GM12891 (cell line): ENCODE data around the gene TPM1. TPM values are rescaled to one million over a fixed set of nuclear protein-coding genes. Genes with fewer than 3 reads are reported as not detected.
"Not testable (repeated sequence)": the region's sequence is repeated elsewhere in the genome, so short reads cannot be mapped to it uniquely, and the experiment has no call there.

Experiments used
- DNase-seq: peaks from one replicate; pipeline ENCODE4 v3.0.0; 2011; ENCODE audit warnings: low spot score; ENCODE audit not compliant: insufficient read length
- FAIRE-seq: peaks from 2 replicates; lab custom pipeline; 2011; peaks lifted over from hg19 to GRCh38; lab: Jason Lieb, UNC
- PAX5 ChIP-seq: IDR thresholded peaks from 2 replicates; pipeline ENCODE4 v1.6.1; 2011; ENCODE audit warnings: low read length, moderate library complexity, mild to moderate bottlenecking; ENCODE audit not compliant: insufficient read depth, severe bottlenecking
- POLR2A ChIP-seq: IDR thresholded peaks from 2 replicates; pipeline ENCODE4 v1.6.1; 2011; ENCODE audit warnings: low read depth, low read length, control low read depth
- POLR2AphosphoS5 ChIP-seq: IDR thresholded peaks from 2 replicates; pipeline ENCODE4 v1.6.1; 2011; ENCODE audit warnings: low read depth, low read length, control low read depth
- POU2F2 ChIP-seq: IDR thresholded peaks from 2 replicates; pipeline ENCODE4 v1.6.1; 2011; ENCODE audit warnings: low read depth, mild to moderate bottlenecking, control low read depth, low read length, moderate library complexity
- SPI1 ChIP-seq: IDR thresholded peaks from 2 replicates; pipeline ENCODE4 v1.6.1; 2011; ENCODE audit warnings: low read depth, low read length, control low read depth
- TAF1 ChIP-seq: IDR thresholded peaks from 2 replicates; pipeline ENCODE4 v1.6.1; 2011; ENCODE audit warnings: low read depth, low read length, control low read depth
- polyA plus RNA-seq: library from polyadenylated mRNA; unstranded; fragments of >200 nt; gene quantifications from one replicate; pipeline ENCODE4 v1.2.1, GENCODE V29; 2012; ENCODE audit warnings: low read depth, missing spikeins, inconsistent platforms; ENCODE audit not compliant: missing spikeins

TPM1 gene
- polyA plus RNA-seq = 0.68 TPM

- TF ChIP-seq SPI1 = no peak
- TF ChIP-seq TAF1 = no peak
- TF ChIP-seq POU2F2 = no peak
- FAIRE-seq (no peak), DNase-seq (peak; percentile 32)
Measured at GRCh38 chr15:63041974-63042876, at the start of gene TPM1. TPM1 (plus strand) TSS chr15:63042747; CDS start chr15:63042830, 83 bp downstream.

GRCh38 chr15:62993066-62993465 lies 49.5 kb upstream of the TPM1 start:
- FAIRE-seq = no peak

GRCh38 chr15:62993632-62994031 lies 48.9 kb upstream of the TPM1 start:
- not testable (repeated sequence) for FAIRE-seq, DNase-seq

More at GRCh38 chr15:62993066-62993465, 49.5 kb upstream of the TPM1 start:
- TF ChIP-seq TAF1 = no peak
- no peak for TF ChIP-seq POLR2AphosphoS5
- no peak for TF ChIP-seq SPI1
- TF ChIP-seq POLR2A = no peak
- no peak for TF ChIP-seq PAX5
- TF ChIP-seq POU2F2 = no peak
- no peak for DNase-seq

- TF ChIP-seq PAX5 (no peak), SPI1 (no peak), POU2F2 (no peak), POLR2AphosphoS5 (no peak)
- no peak for DNase-seq
- no peak for FAIRE-seq
Measured at GRCh38 chr15:62994439-62994838, 48.1 kb upstream of the TPM1 start.

- TF ChIP-seq POLR2A = no peak
- no peak for TF ChIP-seq SPI1
- TF ChIP-seq TAF1 = no peak
- TF ChIP-seq POLR2AphosphoS5 = no peak
- no peak for TF ChIP-seq POU2F2
- TF ChIP-seq PAX5 = no peak
- DNase-seq (no peak), FAIRE-seq (no peak)
Measured at GRCh38 chr15:62994975-62995681, 47.4 kb upstream of the TPM1 start.

GRCh38 chr15:62997441-62997840 lies 45.1 kb upstream of the TPM1 start:
- DNase-seq (no peak), FAIRE-seq (no peak)
- TF ChIP-seq POLR2AphosphoS5 (no peak), POLR2A (no peak), PAX5 (no peak), TAF1 (no peak), POU2F2 (no peak), SPI1 (no peak)

- no peak for FAIRE-seq
- TF ChIP-seq POLR2A (no peak), POLR2AphosphoS5 (no peak), PAX5 (no peak), POU2F2 (no peak), SPI1 (no peak), TAF1 (no peak)
- DNase-seq = no peak
Measured at GRCh38 chr15:62998262-62998890, 44.2 kb upstream of the TPM1 start.

- no peak for FAIRE-seq
- TF ChIP-seq POU2F2 (no peak), TAF1 (no peak), POLR2AphosphoS5 (no peak), PAX5 (no peak), SPI1 (no peak)
- no peak for DNase-seq
Measured at GRCh38 chr15:62999178-62999577, 43.4 kb upstream of the TPM1 start.

- FAIRE-seq (no peak), DNase-seq (no peak)
- TF ChIP-seq POU2F2 (no peak), PAX5 (no peak), POLR2AphosphoS5 (no peak), POLR2A (no peak), SPI1 (no peak), TAF1 (no peak)
Measured at GRCh38 chr15:62999923-63000561, 42.5 kb upstream of the TPM1 start.

- no peak for FAIRE-seq
- TF ChIP-seq POLR2A (no peak), PAX5 (no peak), TAF1 (no peak), POLR2AphosphoS5 (no peak), POU2F2 (no peak), SPI1 (no peak)
- no peak for DNase-seq
Measured at GRCh38 chr15:63000706-63001105, 41.8 kb upstream of the TPM1 start.
